HepG2 (cell line): ENCODE data around the gene JAGN1. TPM values are rescaled to one million over a fixed set of nuclear protein-coding genes. Genes with fewer than 3 reads are reported as not detected.

ENCODE experiments used
- ARID4A ChIP-seq: sonication (generic); formaldehyde crosslinking; IDR thresholded peaks from 2 replicates; pipeline ENCODE4 v1.5.0; 2020; ENCODE audit warnings: mild to moderate bottlenecking, missing genetic modification reagents, borderline replicate concordance
- IRF9 ChIP-seq: sonication (generic); formaldehyde crosslinking; IDR thresholded peaks from 2 replicates; pipeline ENCODE4 v1.8.0; 2022; ENCODE audit warnings: missing genetic modification reagents, mild to moderate bottlenecking, borderline replicate concordance
- RBFOX2 ChIP-seq: fragments of 200-400 bp; formaldehyde crosslinking; IDR thresholded peaks from 2 replicates; pipeline ENCODE4 v1.6.1; 2017; ENCODE audit warnings: low read depth, mild to moderate bottlenecking, low read length
- THAP11 ChIP-seq: IDR thresholded peaks from 2 replicates; pipeline ENCODE4 v1.6.1; 2016; ENCODE audit warnings: missing biosample characterization, missing genetic modification reagents
- ZBTB38 ChIP-seq: sonication (generic); formaldehyde crosslinking; IDR thresholded peaks from 2 replicates; pipeline ENCODE4 v1.5.1; 2020; ENCODE audit warnings: mild to moderate bottlenecking, missing genetic modification reagents
- ZNF687 ChIP-seq: sonication (generic); formaldehyde crosslinking; IDR thresholded peaks from 2 replicates; pipeline ENCODE4 v1.5.1; 2020; ENCODE audit warnings: mild to moderate bottlenecking, missing genetic modification reagents, moderate library complexity
- polyA plus RNA-seq, 8 experiments: library from polyadenylated mRNA; depleted of rRNA in 3 of 8; stranded (reverse) in 7 of 8; unstranded in 1 of 8; fragments of >200 nt; fragmentation: Illumina TruSeq in 4 of 8; extraction: Trizol in 4 of 8; gene quantifications; 2 replicates each; pipeline versions ENCODE4 v1.2.1 to v1.2.3, GENCODE V29; 2011 to 2016; ENCODE audit warnings: low read depth in 4 of 8, missing spikeins in 1 of 8, mixed read lengths in 1 of 8; ENCODE audit not compliant: insufficient read depth in 1 of 8
- total RNA-seq, 5 experiments: library from RNA; depleted of rRNA; stranded (reverse); fragments of >200 nt; fragmentation: Illumina TruSeq; extraction: Trizol; gene quantifications; 2 replicates each; pipeline ENCODE4 v1.2.3, GENCODE V29; 2016; ENCODE audit warnings: low read depth in 1 of 5

The JAGN1 gene
- total and polyA plus RNA-seq, 2 of the 13 experiments (the other 11 are each of a cell fraction or from before 2014, with no cell fraction given): 49.9 to 50.9 TPM

GRCh38 chr3:9913601-9914000 is 23.2 kb downstream of the JAGN1 start (continued):
- TF ChIP-seq ZNF687: peak; percentile 20; the same call in 1 of the 2 replicates
- TF ChIP-seq ZBTB38 (CRISPR knock-in tag): 0 out of 2 replicates have a peak, but pooled peaks have one; percentile 23
- TF ChIP-seq RBFOX2: no peak
- TF ChIP-seq THAP11 (CRISPR knock-in tag): no peak
- no peak for TF ChIP-seq IRF9 (CRISPR knock-in tag)
- TF ChIP-seq ARID4A (CRISPR knock-in tag): peak; percentile 36; the same call in 1 of the 2 replicates
